HEK293 (cell line): Measurements from ENCODE around the gene POLR2E.

ENCODE experiments used
- HOXD13 ChIP-seq: sonication (generic); formaldehyde crosslinking; IDR thresholded peaks from 2 replicates; pipeline ENCODE4 v1.8.0; 2022; ENCODE audit warnings: missing genetic modification reagents, borderline replicate concordance
- ZBTB7A ChIP-seq: fragments of 450-650 bp; formaldehyde crosslinking; IDR thresholded peaks from 2 replicates; pipeline ENCODE4 v1.5.1; 2016; ENCODE audit warnings: low read depth, missing biosample characterization, missing genetic modification characterization
- ZNF548 ChIP-seq: fragments of 450-650 bp; formaldehyde crosslinking; IDR thresholded peaks from 2 replicates; pipeline ENCODE4 v1.5.1; 2016; ENCODE audit warnings: missing biosample characterization, missing genetic modification characterization
- TF ChIP-seq, protein P1 (sequence below): fragments of 450-650 bp; formaldehyde crosslinking; IDR thresholded peaks from 2 replicates; pipeline ENCODE4 v1.5.1; 2016; ENCODE audit warnings: missing biosample characterization, missing genetic modification characterization
- TF ChIP-seq, protein P2 (sequence below): fragments of 450-650 bp; IDR thresholded peaks from 2 replicates; pipeline ENCODE4 v1.5.1; 2018; ENCODE audit warnings: missing biosample characterization, mild to moderate bottlenecking, missing genetic modification characterization
- TF ChIP-seq, protein P3 (sequence below): fragments of 450-650 bp; formaldehyde crosslinking; IDR thresholded peaks from 2 replicates; pipeline ENCODE4 v1.5.1; 2016; ENCODE audit warnings: missing biosample characterization, missing genetic modification characterization

DNA sequence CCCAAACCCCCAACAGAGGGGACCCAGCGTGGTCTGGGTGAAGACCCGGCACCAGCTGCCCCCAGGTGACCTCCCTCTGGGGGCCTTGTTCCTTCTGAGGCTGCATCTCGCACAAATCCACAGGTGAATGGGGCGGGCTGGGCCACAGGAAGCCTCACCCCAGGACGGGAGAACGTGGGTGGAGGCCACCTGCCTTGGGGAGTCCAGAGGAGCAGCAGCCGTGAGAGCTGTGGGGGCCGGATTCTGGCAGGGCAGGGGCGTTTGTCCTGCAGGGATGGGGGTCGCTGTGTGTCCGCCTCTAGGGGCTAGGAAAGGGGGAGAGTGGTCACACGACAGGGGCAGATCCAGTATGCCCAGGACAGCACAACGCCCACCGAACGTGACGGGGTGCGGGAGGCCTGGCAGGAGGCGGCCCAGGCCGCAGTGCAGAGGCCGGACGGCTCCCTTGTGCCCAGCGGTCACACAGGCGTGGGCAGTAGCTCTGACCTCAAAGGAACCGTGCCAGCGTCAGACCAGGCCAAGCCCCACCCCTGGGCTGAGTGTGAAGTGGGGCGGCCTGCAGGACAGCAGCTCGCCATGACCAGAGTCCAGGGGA, 6.7 kb downstream of the POLR2E start:
- TF ChIP-seq ZNF548 (tag by site-specific recombination): no peak
- TF ChIP-seq ZBTB7A (tag by site-specific recombination): no peak
- TF ChIP-seq, protein P1, sequence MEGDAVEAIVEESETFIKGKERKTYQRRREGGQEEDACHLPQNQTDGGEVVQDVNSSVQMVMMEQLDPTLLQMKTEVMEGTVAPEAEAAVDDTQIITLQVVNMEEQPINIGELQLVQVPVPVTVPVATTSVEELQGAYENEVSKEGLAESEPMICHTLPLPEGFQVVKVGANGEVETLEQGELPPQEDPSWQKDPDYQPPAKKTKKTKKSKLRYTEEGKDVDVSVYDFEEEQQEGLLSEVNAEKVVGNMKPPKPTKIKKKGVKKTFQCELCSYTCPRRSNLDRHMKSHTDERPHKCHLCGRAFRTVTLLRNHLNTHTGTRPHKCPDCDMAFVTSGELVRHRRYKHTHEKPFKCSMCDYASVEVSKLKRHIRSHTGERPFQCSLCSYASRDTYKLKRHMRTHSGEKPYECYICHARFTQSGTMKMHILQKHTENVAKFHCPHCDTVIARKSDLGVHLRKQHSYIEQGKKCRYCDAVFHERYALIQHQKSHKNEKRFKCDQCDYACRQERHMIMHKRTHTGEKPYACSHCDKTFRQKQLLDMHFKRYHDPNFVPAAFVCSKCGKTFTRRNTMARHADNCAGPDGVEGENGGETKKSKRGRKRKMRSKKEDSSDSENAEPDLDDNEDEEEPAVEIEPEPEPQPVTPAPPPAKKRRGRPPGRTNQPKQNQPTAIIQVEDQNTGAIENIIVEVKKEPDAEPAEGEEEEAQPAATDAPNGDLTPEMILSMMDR: no peak
- TF ChIP-seq HOXD13 (CRISPR knock-in tag): no peak
- TF ChIP-seq, protein P2, sequence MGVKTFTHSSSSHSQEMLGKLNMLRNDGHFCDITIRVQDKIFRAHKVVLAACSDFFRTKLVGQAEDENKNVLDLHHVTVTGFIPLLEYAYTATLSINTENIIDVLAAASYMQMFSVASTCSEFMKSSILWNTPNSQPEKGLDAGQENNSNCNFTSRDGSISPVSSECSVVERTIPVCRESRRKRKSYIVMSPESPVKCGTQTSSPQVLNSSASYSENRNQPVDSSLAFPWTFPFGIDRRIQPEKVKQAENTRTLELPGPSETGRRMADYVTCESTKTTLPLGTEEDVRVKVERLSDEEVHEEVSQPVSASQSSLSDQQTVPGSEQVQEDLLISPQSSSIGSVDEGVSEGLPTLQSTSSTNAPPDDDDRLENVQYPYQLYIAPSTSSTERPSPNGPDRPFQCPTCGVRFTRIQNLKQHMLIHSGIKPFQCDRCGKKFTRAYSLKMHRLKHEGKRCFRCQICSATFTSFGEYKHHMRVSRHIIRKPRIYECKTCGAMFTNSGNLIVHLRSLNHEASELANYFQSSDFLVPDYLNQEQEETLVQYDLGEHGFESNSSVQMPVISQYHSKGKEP (tag by site-specific recombination): no peak
- TF ChIP-seq, protein P3, sequence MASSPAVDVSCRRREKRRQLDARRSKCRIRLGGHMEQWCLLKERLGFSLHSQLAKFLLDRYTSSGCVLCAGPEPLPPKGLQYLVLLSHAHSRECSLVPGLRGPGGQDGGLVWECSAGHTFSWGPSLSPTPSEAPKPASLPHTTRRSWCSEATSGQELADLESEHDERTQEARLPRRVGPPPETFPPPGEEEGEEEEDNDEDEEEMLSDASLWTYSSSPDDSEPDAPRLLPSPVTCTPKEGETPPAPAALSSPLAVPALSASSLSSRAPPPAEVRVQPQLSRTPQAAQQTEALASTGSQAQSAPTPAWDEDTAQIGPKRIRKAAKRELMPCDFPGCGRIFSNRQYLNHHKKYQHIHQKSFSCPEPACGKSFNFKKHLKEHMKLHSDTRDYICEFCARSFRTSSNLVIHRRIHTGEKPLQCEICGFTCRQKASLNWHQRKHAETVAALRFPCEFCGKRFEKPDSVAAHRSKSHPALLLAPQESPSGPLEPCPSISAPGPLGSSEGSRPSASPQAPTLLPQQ (tag by site-specific recombination): no peak
